Measurements from ENCODE around the gene THBS2. TPM values are rescaled to one million over a fixed set of nuclear protein-coding genes. Genes with fewer than 3 reads are reported as not detected.

THBS2 gene
- total RNA-seq, 1 experiment from 2014 or later: 0.39 TPM

DNA sequence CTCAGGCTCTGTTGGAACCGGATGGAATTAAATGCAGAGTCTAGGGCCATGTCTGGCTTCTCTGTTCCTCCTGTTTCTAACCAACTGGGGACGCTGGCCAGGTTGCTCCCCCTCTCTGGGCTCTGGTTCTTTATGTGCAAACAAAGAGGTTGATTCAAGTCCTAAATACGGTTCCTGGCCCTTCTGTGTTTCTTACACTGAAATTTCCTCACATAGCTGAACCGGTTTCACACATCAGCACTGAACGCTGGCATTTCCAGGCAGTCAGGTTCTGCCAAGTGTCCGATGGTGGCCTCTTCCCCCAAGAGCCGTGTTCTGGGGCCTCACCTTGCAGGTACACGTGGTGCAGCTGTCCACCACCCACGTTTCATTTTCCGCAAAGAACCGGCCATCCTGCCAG is 13.5 kb downstream of the THBS2 start:
- ATAC-seq (no peak), DNase-seq (ENCODE audit: low read depth, low spot score) (no peak)
- Histone ChIP-seq H3K9me3 (ENCODE audit: control insufficient read depth in 1 of 2, insufficient read depth in 1 of 2, low read depth in 1 of 2, low read length in 2 of 2) (no peaks in the 10 kb centered on the region), H2AFZ (ENCODE audit: low read depth, low read length, poor library complexity, severe bottlenecking) (no peak overlapping the region), H4K20me1 (ENCODE audit: insufficient read depth) (no peaks in the 10 kb centered on the region), H3K36me3 (ENCODE audit: control insufficient read depth in 1 of 2, insufficient read depth in 2 of 2, low read length in 2 of 2) (no peaks in the 10 kb centered on the region), H3K4me2 (ENCODE audit: low read length) (no peak overlapping the region), H3K4me1 (ENCODE audit: control insufficient read depth in 1 of 2, insufficient read depth in 2 of 2, low read length in 2 of 2) (no peaks in the 10 kb centered on the region), H3K9ac (ENCODE audit: low read length) (no peak overlapping the region), H3K79me2 (ENCODE audit: insufficient read depth, low read length) (no peaks in the 10 kb centered on the region), H3K27me3 (ENCODE audit: insufficient read depth, low read length) (no peaks in the 10 kb centered on the region), H3K27ac (ENCODE audit: low read depth, low read length) (no peak overlapping the region), H3K4me3 (replicated peaks in 1 of 2; ENCODE audit: low read depth in 1 of 2, low read length in 2 of 2) (no peak overlapping the region), H3K9me2 (ENCODE audit: insufficient read depth) (no peaks in the 10 kb centered on the region)
- CTCF ChIA-PET: no interaction called here
- no TSS peak for BruUV-seq (replicated peaks)
- TF ChIP-seq, protein P1, sequence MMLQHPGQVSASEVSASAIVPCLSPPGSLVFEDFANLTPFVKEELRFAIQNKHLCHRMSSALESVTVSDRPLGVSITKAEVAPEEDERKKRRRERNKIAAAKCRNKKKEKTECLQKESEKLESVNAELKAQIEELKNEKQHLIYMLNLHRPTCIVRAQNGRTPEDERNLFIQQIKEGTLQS (IDR thresholded peaks at IDR 0.05): no peak
- TF ChIP-seq, protein P2, sequence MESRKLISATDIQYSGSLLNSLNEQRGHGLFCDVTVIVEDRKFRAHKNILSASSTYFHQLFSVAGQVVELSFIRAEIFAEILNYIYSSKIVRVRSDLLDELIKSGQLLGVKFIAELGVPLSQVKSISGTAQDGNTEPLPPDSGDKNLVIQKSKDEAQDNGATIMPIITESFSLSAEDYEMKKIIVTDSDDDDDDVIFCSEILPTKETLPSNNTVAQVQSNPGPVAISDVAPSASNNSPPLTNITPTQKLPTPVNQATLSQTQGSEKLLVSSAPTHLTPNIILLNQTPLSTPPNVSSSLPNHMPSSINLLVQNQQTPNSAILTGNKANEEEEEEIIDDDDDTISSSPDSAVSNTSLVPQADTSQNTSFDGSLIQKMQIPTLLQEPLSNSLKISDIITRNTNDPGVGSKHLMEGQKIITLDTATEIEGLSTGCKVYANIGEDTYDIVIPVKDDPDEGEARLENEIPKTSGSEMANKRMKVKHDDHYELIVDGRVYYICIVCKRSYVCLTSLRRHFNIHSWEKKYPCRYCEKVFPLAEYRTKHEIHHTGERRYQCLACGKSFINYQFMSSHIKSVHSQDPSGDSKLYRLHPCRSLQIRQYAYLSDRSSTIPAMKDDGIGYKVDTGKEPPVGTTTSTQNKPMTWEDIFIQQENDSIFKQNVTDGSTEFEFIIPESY (IDR thresholded peaks at IDR 0.05; ENCODE audit: extremely low read depth, insufficient replicate concordance, low read length): no peak
- TF ChIP-seq JUND (IDR thresholded peaks at IDR 0.05) (no peak), ZNF274 (IDR thresholded peaks at IDR 0.05; ENCODE audit: low read depth, low read length) (no peak), EGR1 (IDR thresholded peaks at IDR 0.05; ENCODE audit: low read depth) (no peak), EZH2 (IDR thresholded peaks at IDR 0.05) (no peak), YY1 (IDR thresholded peaks at IDR 0.05; ENCODE audit: extremely low read depth, insufficient replicate concordance, low read depth, low read length) (no peak), CEBPB (IDR thresholded peaks at IDR 0.05; ENCODE audit: low read depth) (no peak), SIN3A (IDR thresholded peaks at IDR 0.05; ENCODE audit: low read depth) (no peak), CBX3 (IDR thresholded peaks at IDR 0.05; ENCODE audit: low read depth) (no peak), RAD21 (IDR thresholded peaks at IDR 0.05; ENCODE audit: low read depth) (no peak), ZFX (IDR thresholded peaks at IDR 0.05) (no peak), POLR2A (IDR thresholded peaks at IDR 0.05; ENCODE audit: borderline replicate concordance, extremely low read depth, insufficient read depth, insufficient read length) (no peak)
- TF ChIP-seq, protein P3, sequence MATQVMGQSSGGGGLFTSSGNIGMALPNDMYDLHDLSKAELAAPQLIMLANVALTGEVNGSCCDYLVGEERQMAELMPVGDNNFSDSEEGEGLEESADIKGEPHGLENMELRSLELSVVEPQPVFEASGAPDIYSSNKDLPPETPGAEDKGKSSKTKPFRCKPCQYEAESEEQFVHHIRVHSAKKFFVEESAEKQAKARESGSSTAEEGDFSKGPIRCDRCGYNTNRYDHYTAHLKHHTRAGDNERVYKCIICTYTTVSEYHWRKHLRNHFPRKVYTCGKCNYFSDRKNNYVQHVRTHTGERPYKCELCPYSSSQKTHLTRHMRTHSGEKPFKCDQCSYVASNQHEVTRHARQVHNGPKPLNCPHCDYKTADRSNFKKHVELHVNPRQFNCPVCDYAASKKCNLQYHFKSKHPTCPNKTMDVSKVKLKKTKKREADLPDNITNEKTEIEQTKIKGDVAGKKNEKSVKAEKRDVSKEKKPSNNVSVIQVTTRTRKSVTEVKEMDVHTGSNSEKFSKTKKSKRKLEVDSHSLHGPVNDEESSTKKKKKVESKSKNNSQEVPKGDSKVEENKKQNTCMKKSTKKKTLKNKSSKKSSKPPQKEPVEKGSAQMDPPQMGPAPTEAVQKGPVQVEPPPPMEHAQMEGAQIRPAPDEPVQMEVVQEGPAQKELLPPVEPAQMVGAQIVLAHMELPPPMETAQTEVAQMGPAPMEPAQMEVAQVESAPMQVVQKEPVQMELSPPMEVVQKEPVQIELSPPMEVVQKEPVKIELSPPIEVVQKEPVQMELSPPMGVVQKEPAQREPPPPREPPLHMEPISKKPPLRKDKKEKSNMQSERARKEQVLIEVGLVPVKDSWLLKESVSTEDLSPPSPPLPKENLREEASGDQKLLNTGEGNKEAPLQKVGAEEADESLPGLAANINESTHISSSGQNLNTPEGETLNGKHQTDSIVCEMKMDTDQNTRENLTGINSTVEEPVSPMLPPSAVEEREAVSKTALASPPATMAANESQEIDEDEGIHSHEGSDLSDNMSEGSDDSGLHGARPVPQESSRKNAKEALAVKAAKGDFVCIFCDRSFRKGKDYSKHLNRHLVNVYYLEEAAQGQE (IDR thresholded peaks at IDR 0.05; ENCODE audit: low read depth): no peak
- TF ChIP-seq, protein P4, sequence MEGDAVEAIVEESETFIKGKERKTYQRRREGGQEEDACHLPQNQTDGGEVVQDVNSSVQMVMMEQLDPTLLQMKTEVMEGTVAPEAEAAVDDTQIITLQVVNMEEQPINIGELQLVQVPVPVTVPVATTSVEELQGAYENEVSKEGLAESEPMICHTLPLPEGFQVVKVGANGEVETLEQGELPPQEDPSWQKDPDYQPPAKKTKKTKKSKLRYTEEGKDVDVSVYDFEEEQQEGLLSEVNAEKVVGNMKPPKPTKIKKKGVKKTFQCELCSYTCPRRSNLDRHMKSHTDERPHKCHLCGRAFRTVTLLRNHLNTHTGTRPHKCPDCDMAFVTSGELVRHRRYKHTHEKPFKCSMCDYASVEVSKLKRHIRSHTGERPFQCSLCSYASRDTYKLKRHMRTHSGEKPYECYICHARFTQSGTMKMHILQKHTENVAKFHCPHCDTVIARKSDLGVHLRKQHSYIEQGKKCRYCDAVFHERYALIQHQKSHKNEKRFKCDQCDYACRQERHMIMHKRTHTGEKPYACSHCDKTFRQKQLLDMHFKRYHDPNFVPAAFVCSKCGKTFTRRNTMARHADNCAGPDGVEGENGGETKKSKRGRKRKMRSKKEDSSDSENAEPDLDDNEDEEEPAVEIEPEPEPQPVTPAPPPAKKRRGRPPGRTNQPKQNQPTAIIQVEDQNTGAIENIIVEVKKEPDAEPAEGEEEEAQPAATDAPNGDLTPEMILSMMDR (IDR thresholded peaks at IDR 0.05 in 2 of 3, conservative IDR thresholded peaks at IDR 0.05 in 1 of 3; ENCODE audit: borderline replicate concordance in 1 of 3, insufficient read depth in 1 of 3, low read depth in 2 of 3, low read length in 2 of 3): no peak
- POLR2A ChIA-PET: no interaction called here
- intact Hi-C loops (cut with micrococcal nuclease): no loop called here
- RAD21 ChIA-PET (ENCODE audit: low non-redundant PET in 1 of 2, low total read pairs in 2 of 2, uncharacterized antibody in 2 of 2, unreplicated experiment in 2 of 2): no interaction called here

Measured in HCT116 (cell line).